Right lobe of liver (tissue), 4 donors: Measurements from ENCODE around the gene PHIP.

Experiments
- CTCF ChIP-seq, 4 donors: fragments of 200-600 bp in 3 of 4; fragments of 450-650 bp in 1 of 4; IDR thresholded peaks; one replicate each; pipeline versions ENCODE4 v1.5.1 to v1.8.0; 2016 to 2022; ENCODE audit warnings: antibody characterized with exemption in 4 of 4, mild to moderate bottlenecking in 2 of 4
- POLR2A ChIP-seq: fragments of 450-650 bp; IDR thresholded peaks from one replicate; pipeline ENCODE4 v1.6.1; 2017; ENCODE audit warnings: antibody characterized with exemption, mild to moderate bottlenecking
- donor health status: DM: no; HTN: no; CAD: no.
- donor health status: DM: no; HTN: no; CAD: no.
- donor health status: DM: no; HTN: yes; CAD: no.

- TF ChIP-seq CTCF (IDR thresholded peaks at IDR 0.05): no peak
- no peak for TF ChIP-seq POLR2A
Observed at GRCh38 chr6:79042799-79043126, 35.3 kb downstream of the PHIP start.
